ENCODE results near the gene FLNB.
"Not testable (repeated sequence)": the region's sequence is repeated elsewhere in the genome, so short reads cannot be mapped to it uniquely, and the experiment has no call there.

The FLNB gene

GRCh38 chr3:58188921-58189451 lies 180.8 kb downstream of the FLNB start:
- DNase-seq, result no peak

GRCh38 chr3:58189691-58190090 lies 181.5 kb downstream of the FLNB start:
- DNase-seq, result no peak

GRCh38 chr3:58190291-58190690 lies 182.1 kb downstream of the FLNB start:
- no peak for DNase-seq

- no peak for DNase-seq
Observed at GRCh38 chr3:58190882-58191281, 182.7 kb downstream of the FLNB start.

- no peak for DNase-seq
Observed at GRCh38 chr3:58191361-58191991, 183.3 kb downstream of the FLNB start.

GRCh38 chr3:58192069-58192468 lies 183.8 kb downstream of the FLNB start:
- DNase-seq, result no peak

GRCh38 chr3:58193682-58194407 lies 185.6 kb downstream of the FLNB start:
- DNase-seq, result no peak

- DNase-seq, result no peak
Observed at GRCh38 chr3:58197588-58197987, 189.4 kb downstream of the FLNB start.

- DNase-seq, result no peak
Observed at GRCh38 chr3:58198362-58198761, 190.1 kb downstream of the FLNB start.

- no peak for DNase-seq
Observed at GRCh38 chr3:58198804-58199203, 190.6 kb downstream of the FLNB start.

- no peak for DNase-seq
Observed at GRCh38 chr3:58200121-58200709, 192.0 kb downstream of the FLNB start.

- no peak for DNase-seq
Observed at GRCh38 chr3:58200846-58201355, 192.7 kb downstream of the FLNB start.

- DNase-seq, result not testable (repeated sequence)
Observed at GRCh38 chr3:58201451-58201850, 193.2 kb downstream of the FLNB start.

GRCh38 chr3:58202917-58203360 lies 194.7 kb downstream of the FLNB start:
- no peak for DNase-seq

- no peak for DNase-seq
Observed at GRCh38 chr3:58203541-58203940, 195.3 kb downstream of the FLNB start.

- no peak for DNase-seq
Observed at GRCh38 chr3:58204720-58205119, 196.5 kb downstream of the FLNB start.

- no peak for DNase-seq
Observed at GRCh38 chr3:58205981-58206380, 197.8 kb downstream of the FLNB start.

- no peak for DNase-seq
Observed at GRCh38 chr3:58206406-58207011, 198.3 kb downstream of the FLNB start.

- no peak for DNase-seq
Observed at GRCh38 chr3:58207954-58208353, 199.7 kb downstream of the FLNB start.

- DNase-seq, result no peak
Observed at GRCh38 chr3:58209933-58210332, 201.7 kb downstream of the FLNB start.

- no peak for DNase-seq
Observed at GRCh38 chr3:58210761-58211460, 202.7 kb downstream of the FLNB start, which contains the start of gene DNASE1L3. DNASE1L3 (minus strand) TSS chr3:58210972; CDS start chr3:58210906, 66 bp downstream.
